CD14-positive monocyte (primary cell): Measurements from ENCODE around the gene RBM19. TPM values are rescaled to one million over a fixed set of nuclear protein-coding genes. Genes with fewer than 3 reads are reported as not detected.
A peak's percentile ranks its signal among the peaks of the same experiment; 100 is the strongest.

Source experiments
- DNase-seq, 3 donors: peaks; one replicate each; pipeline ENCODE4 v3.0.0-alpha.2; 2011 to 2022
- H2AFZ ChIP-seq: 2 replicates; pipeline ENCODE4 v1.6.0; 2012; ENCODE audit warnings: mild to moderate bottlenecking, low read depth, low read length, inconsistent platforms; ENCODE audit not compliant: insufficient read depth, poor library complexity, severe bottlenecking
- H3K27ac ChIP-seq, 2 donors: 1 replicate in 1 of 2; 2 replicates in 1 of 2; pipeline ENCODE4 v1.5.1; 2012 to 2013; ENCODE audit warnings: low read length in 2 of 2, control low read depth in 1 of 2, inconsistent platforms in 1 of 2, low read depth in 1 of 2, mild to moderate bottlenecking in 1 of 2
- H3K27me3 ChIP-seq, 2 donors: one replicate each; pipeline versions ENCODE4 v1.6.0 to v1.6.1; 2011 to 2013; ENCODE audit warnings: low read length in 2 of 2; ENCODE audit not compliant: control insufficient read depth in 2 of 2, insufficient read depth in 2 of 2
- H3K36me3 ChIP-seq, 2 donors: replicated peaks in 1 of 2; 1 replicate in 1 of 2; 2 replicates in 1 of 2; pipeline versions ENCODE4 v1.5.1 to v1.6.1; 2012 to 2013; ENCODE audit warnings: low read length in 2 of 2, control low read depth in 1 of 2, inconsistent platforms in 1 of 2, mild to moderate bottlenecking in 1 of 2; ENCODE audit not compliant: insufficient read depth in 2 of 2, control insufficient read depth in 1 of 2
- H3K4me1 ChIP-seq, 2 donors: 1 replicate in 1 of 2; 2 replicates in 1 of 2; pipeline versions ENCODE4 v1.5.1 to v1.6.1; 2012 to 2013; ENCODE audit warnings: low read length in 2 of 2, control low read depth in 1 of 2, inconsistent platforms in 1 of 2, mild to moderate bottlenecking in 1 of 2, moderate library complexity in 1 of 2; ENCODE audit not compliant: insufficient read depth in 2 of 2, control insufficient read depth in 1 of 2
- H3K4me2 ChIP-seq: replicated peaks from 2 replicates; pipeline ENCODE3; 2012; ENCODE audit warnings: low read length, moderate library complexity, mild to moderate bottlenecking; ENCODE audit not compliant: poor library complexity, severe bottlenecking; ENCODE audit errors: extremely low read depth
- H3K4me3 ChIP-seq, 3 experiments: fragments of 200-600 bp in 1 of 3; sonication (generic) in 1 of 3; replicated peaks in 1 of 3; 1 replicate in 2 of 3; 2 replicates in 1 of 3; pipeline ENCODE4 v1.5.1; 2011 to 2013; ENCODE audit warnings: low read length in 3 of 3, mild to moderate bottlenecking in 3 of 3, control low read depth in 2 of 3, low read depth in 2 of 3, inconsistent platforms in 1 of 3, moderate library complexity in 1 of 3
- H3K79me2 ChIP-seq: 2 replicates; pipeline ENCODE4 v1.6.0; 2012; ENCODE audit warnings: mild to moderate bottlenecking, control low read depth, inconsistent platforms, low read length, moderate library complexity; ENCODE audit not compliant: insufficient read depth
- H3K9ac ChIP-seq: 2 replicates; pipeline ENCODE4 v1.6.0; 2017; ENCODE audit warnings: low read length, mild to moderate bottlenecking; ENCODE audit not compliant: insufficient read depth, poor library complexity, severe bottlenecking
- H3K9me3 ChIP-seq, 2 donors: replicated peaks in 1 of 2; 1 replicate in 1 of 2; 2 replicates in 1 of 2; pipeline versions ENCODE4 v1.5.1 to v1.6.1; 2012 to 2013; ENCODE audit warnings: low read length in 2 of 2, control low read depth in 1 of 2; ENCODE audit not compliant: control insufficient read depth in 1 of 2, insufficient read depth in 1 of 2
- H4K20me1 ChIP-seq: 2 replicates; pipeline ENCODE4 v1.6.0; 2012; ENCODE audit warnings: mild to moderate bottlenecking, low read length, control low read depth, moderate library complexity; ENCODE audit not compliant: insufficient read depth
- H3K27ac Mint-ChIP-seq, 7 donors: one replicate each; pipeline ENCODE4 v1.8.0; 2020; ENCODE audit warnings: mild to moderate bottlenecking in 7 of 7, mixed read lengths in 7 of 7, moderate library complexity in 6 of 7, inconsistent platforms in 2 of 7
- H3K27me3 Mint-ChIP-seq, 3 donors: one replicate each; pipeline ENCODE4 v1.8.0; 2021 to 2022; ENCODE audit warnings: low read depth in 3 of 3, mild to moderate bottlenecking in 3 of 3, mixed read lengths in 3 of 3, moderate library complexity in 3 of 3, inconsistent platforms in 1 of 3
- H3K36me3 Mint-ChIP-seq, 2 donors: one replicate each; pipeline ENCODE4 v1.8.0; 2020; ENCODE audit warnings: mixed read lengths in 2 of 2, inconsistent platforms in 1 of 2, mild to moderate bottlenecking in 1 of 2
- H3K4me1 Mint-ChIP-seq: one replicate; pipeline ENCODE4 v1.8.0; 2020; ENCODE audit warnings: mild to moderate bottlenecking, mixed read lengths
- H3K4me3 Mint-ChIP-seq, 2 donors: one replicate each; pipeline ENCODE4 v1.8.0; 2020; ENCODE audit warnings: mild to moderate bottlenecking in 2 of 2, mixed read lengths in 2 of 2, moderate library complexity in 1 of 2
- H3K9me3 Mint-ChIP-seq, 7 donors: one replicate each; pipeline ENCODE4 v1.8.0; 2020 to 2022; ENCODE audit warnings: mixed read lengths in 7 of 7, mild to moderate bottlenecking in 6 of 7, moderate library complexity in 6 of 7, inconsistent platforms in 2 of 7
- CTCF ChIP-seq: fragments of 200-600 bp; IDR thresholded peaks from one replicate; pipeline ENCODE4 v1.8.0; 2022; ENCODE audit warnings: antibody characterized with exemption, mild to moderate bottlenecking
- WGBS: methylation state at CpG from one replicate; pipeline ENCODE4 v1.1.5; 2013; ENCODE audit warnings: missing lambda C conversion rate; ENCODE audit not compliant: insufficient coverage; 5-methylcytosine and 5-hydroxymethylcytosine counted together
- intact Hi-C, 2 donors: fragments of 100-400 bp; cut with micrococcal nuclease; formaldehyde crosslinking; loops; one replicate each; pipeline versions ENCODE4 v1.15.0 to v1.15.1; 2023
- polyA plus RNA-seq, 3 donors: library from polyadenylated mRNA; depleted of rRNA in 1 of 3; unstranded in 2 of 3; stranded (reverse) in 1 of 3; fragments of 300-500 nt in 2 of 3; fragments of >200 nt in 1 of 3; fragmentation: Illumina TruSeq in 2 of 3; gene quantifications; 1 replicate in 2 of 3; 2 replicates in 1 of 3; pipeline ENCODE4 v1.2.3, GENCODE V29; 2012 to 2021

Gene RBM19
- polyA plus RNA-seq, 3 donors = 2.1 to 30.4 (median 2.2) TPM

- Histone ChIP-seq H3K9me3 (no peaks in the 10 kb centered on the region), H3K79me2 (no peaks in the 10 kb centered on the region), H4K20me1 (no peaks in the 10 kb centered on the region), H3K4me1 (no peaks in the 10 kb centered on the region), H2AFZ (no peak overlapping the region), H3K36me3 (peaks cover 81 to 87% of the 10 kb centered on the region in 2 donors), H3K4me3 (no peak overlapping the region), H3K27me3 (no peaks in the 10 kb centered on the region), H3K27ac (no peak overlapping the region), H3K4me2 (no peak overlapping the region), H3K9ac (no peak overlapping the region)
- Mint-ChIP-seq H3K27ac (peak overlapping the region in 1 of 7 donors; percentile 7), H3K27me3 (peaks cover 0 to 2% (median 0%) of the 10 kb centered on the region in 3 donors), H3K36me3 (peaks cover 81 to 85% of the 10 kb centered on the region in 2 donors), H3K4me3 (no peak overlapping the region), H3K4me1 (no peaks in the 10 kb centered on the region), H3K9me3 (peaks cover 0 to 1% (median 0%) of the 10 kb centered on the region in 7 donors)
- DNase-seq = no peak
- 96% methylated on average over 5 of the region's 11 CpGs for WGBS
- TF ChIP-seq CTCF = no peak
- intact Hi-C loops = no loop called here
Measured at GRCh38 chr12:113940357-113941207, 25.5 kb downstream of the RBM19 start.

- no peak overlapping the region for H3K4me2 ChIP-seq
- H3K36me3 ChIP-seq = peaks cover 80 to 87% of the 10 kb centered on the region in 2 donors
- no peak overlapping the region for H3K9ac ChIP-seq
- no peak overlapping the region for H3K27ac Mint-ChIP-seq
- WGBS = 96% methylated on average over 9 of the region's 10 CpGs
- H3K4me3 ChIP-seq = no peak overlapping the region
- no peaks in the 10 kb centered on the region for H3K79me2 ChIP-seq
- no peak overlapping the region for H3K27ac ChIP-seq
- peaks cover 0 to 2% (median 0%) of the 10 kb centered on the region in 3 donors for H3K27me3 Mint-ChIP-seq
- H4K20me1 ChIP-seq = no peaks in the 10 kb centered on the region
- H3K4me3 Mint-ChIP-seq = no peak overlapping the region
- no peaks in the 10 kb centered on the region for H3K27me3 ChIP-seq
- H3K36me3 Mint-ChIP-seq = peaks cover 81 to 85% of the 10 kb centered on the region in 2 donors
- peaks cover 0 to 1% (median 0%) of the 10 kb centered on the region in 7 donors for H3K9me3 Mint-ChIP-seq
- no peaks in the 10 kb centered on the region for H3K9me3 ChIP-seq
- TF ChIP-seq CTCF = no peak
- H3K4me1 Mint-ChIP-seq = no peaks in the 10 kb centered on the region
- no peaks in the 10 kb centered on the region for H3K4me1 ChIP-seq
- DNase-seq = no peak
- intact Hi-C loops = no loop called here
- H2AFZ ChIP-seq = no peak overlapping the region
Measured at GRCh38 chr12:113939867-113940266, 26.3 kb downstream of the RBM19 start.
